T-cell (primary cell): ENCODE measurements around the gene NPAS3. TPM values are rescaled to one million over a fixed set of nuclear protein-coding genes. Genes with fewer than 3 reads are reported as not detected.

ENCODE experiments used
- ATAC-seq, 4 experiments: fragments of 200-7000 bp in 3 of 4; fragments of 150-1000 bp in 1 of 4; cut with Tn5 transposase; replicated peaks in 1 of 4; 1 replicate in 3 of 4; 2 replicates in 1 of 4; pipeline ENCODE4 v1.10.0; 2021; ENCODE audit warnings: moderate library complexity in 3 of 4, mild to moderate bottlenecking in 2 of 4, moderate number of reproducible peaks in 1 of 4
- CTCF ChIA-PET, 2 donors: fragments of 300-600 bp; sonication (Branson Sonifier 250); formaldehyde crosslinking; loops; one replicate each; lab custom pipeline; 2022; ENCODE audit warnings: antibody characterized with exemption in 2 of 2; lab: Charles Lee
- POLR2A ChIA-PET, 2 donors: fragments of 300-600 bp; sonication (Branson Sonifier 250); formaldehyde crosslinking; loops; one replicate each; lab custom pipeline; 2022; ENCODE audit warnings: antibody characterized with exemption in 2 of 2; lab: Charles Lee
- DNase-seq, 35 experiments: peaks; one replicate each; pipeline versions ENCODE4 v3.0.0 to v3.0.0-alpha.2; 2013 to 2023
- H3K27ac ChIP-seq: one replicate; pipeline ENCODE4 v1.5.1; 2013; ENCODE audit warnings: low read length
- H3K27me3 ChIP-seq, 2 experiments: replicated peaks in 1 of 2; 1 replicate in 1 of 2; 2 replicates in 1 of 2; pipeline versions ENCODE4 v1.6.1 to v1.7.0; 2013; ENCODE audit warnings: low read length in 1 of 2, mixed read lengths in 1 of 2; ENCODE audit not compliant: control insufficient read depth in 2 of 2, insufficient read depth in 2 of 2; ENCODE audit errors: extremely low read depth in 1 of 2
- H3K36me3 ChIP-seq, 2 donors: 1 replicate in 1 of 2; 2 replicates in 1 of 2; pipeline versions ENCODE4 v1.6.1 to v1.7.0; 2013; ENCODE audit warnings: low read length in 1 of 2; ENCODE audit not compliant: control insufficient read depth in 2 of 2, insufficient read depth in 1 of 2; ENCODE audit errors: extremely low read depth in 1 of 2
- H3K4me1 ChIP-seq, 2 experiments: 1 replicate in 1 of 2; 2 replicates in 1 of 2; pipeline versions ENCODE4 v1.6.1 to v1.7.0; 2013; ENCODE audit warnings: low read length in 2 of 2, mixed read lengths in 1 of 2; ENCODE audit not compliant: insufficient read depth in 2 of 2, control insufficient read depth in 1 of 2; ENCODE audit errors: extremely low read depth in 1 of 2
- H3K4me3 ChIP-seq, 2 donors: 1 replicate in 1 of 2; 2 replicates in 1 of 2; pipeline versions ENCODE4 v1.5.1 to v1.7.0; 2013; ENCODE audit warnings: mild to moderate bottlenecking in 2 of 2, low read length in 1 of 2, moderate library complexity in 1 of 2; ENCODE audit not compliant: control insufficient read depth in 1 of 2; ENCODE audit errors: extremely low read depth in 1 of 2
- H3K9me3 ChIP-seq: 2 replicates; pipeline ENCODE4 v1.7.0; 2013
- H3K27ac Mint-ChIP-seq, 2 donors: one replicate each; pipeline ENCODE4 v1.8.0; 2020 to 2021; ENCODE audit warnings: mild to moderate bottlenecking in 2 of 2, mixed read lengths in 2 of 2
- H3K27me3 Mint-ChIP-seq, 2 donors: one replicate each; pipeline ENCODE4 v1.8.0; 2021 to 2022; ENCODE audit warnings: mixed read lengths in 2 of 2
- H3K36me3 Mint-ChIP-seq: one replicate; pipeline ENCODE4 v1.8.0; 2021; ENCODE audit warnings: mixed read lengths
- H3K4me1 Mint-ChIP-seq, 3 donors: one replicate each; pipeline ENCODE4 v1.8.0; 2020 to 2022; ENCODE audit warnings: mixed read lengths in 3 of 3, mild to moderate bottlenecking in 1 of 3
- H3K4me3 Mint-ChIP-seq, 3 donors: one replicate each; pipeline ENCODE4 v1.8.0; 2020 to 2022; ENCODE audit warnings: mild to moderate bottlenecking in 3 of 3, mixed read lengths in 3 of 3, moderate library complexity in 3 of 3
- H3K9me3 Mint-ChIP-seq, 3 donors: one replicate each; pipeline ENCODE4 v1.8.0; 2020 to 2022; ENCODE audit warnings: mixed read lengths in 3 of 3
- WGBS: methylation state at CpG from one replicate; pipeline ENCODE4 v1.1.5; 2013; ENCODE audit warnings: missing lambda C conversion rate; ENCODE audit not compliant: insufficient coverage; 5-methylcytosine and 5-hydroxymethylcytosine counted together
- total RNA-seq, 35 experiments: library from RNA in 6 of 35; stranded (reverse) in 6 of 35; fragments of 120-200 nt in 1 of 35; gene quantifications; one replicate each; pipeline versions ENCODE4 v1.2.1 to v1.2.4 and lab custom pipeline; 2013 to 2026

NPAS3 gene
- total RNA-seq, 5 donors from 2014 or later (not counting 1 experiment from before 2014, with no cell fraction given): 0.10 TPM; not detected in 4

DNA sequence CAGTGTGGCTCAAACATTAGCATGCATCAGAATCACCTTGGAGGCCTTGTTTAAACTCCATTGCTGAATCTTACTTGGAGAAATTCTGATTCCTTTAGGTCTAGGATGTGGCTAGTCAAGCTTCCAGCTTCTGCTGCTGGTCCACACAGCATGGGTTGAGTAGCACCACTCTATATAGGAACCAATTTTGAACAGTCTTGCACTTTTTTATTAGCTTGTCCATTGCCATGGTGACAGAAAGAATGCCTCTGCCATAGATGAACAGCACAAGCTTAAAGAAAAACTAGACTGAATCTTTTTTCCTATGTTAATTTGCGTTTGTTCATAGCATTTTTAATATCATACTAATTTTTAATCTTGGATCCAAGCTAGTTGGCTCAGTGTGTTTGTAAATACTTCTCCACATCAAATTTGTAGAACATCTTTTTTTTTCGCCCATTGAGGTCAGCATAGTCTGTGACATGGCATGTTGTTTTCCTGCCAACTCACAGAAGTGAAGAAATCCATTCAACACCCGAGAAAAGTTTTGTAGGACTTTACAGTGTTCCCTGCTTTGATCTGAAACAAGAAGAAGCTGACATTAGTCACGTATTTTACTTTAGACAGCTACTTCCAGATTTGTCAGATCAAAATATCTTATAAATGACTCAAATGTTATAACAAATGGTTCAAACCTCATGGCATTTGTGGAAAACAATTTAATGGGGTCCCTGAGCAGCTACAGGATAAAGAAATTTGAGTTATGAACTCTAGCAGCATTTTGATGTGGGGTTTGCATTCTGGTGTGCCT is 573.4 kb downstream of the NPAS3 start:
- H3K36me3 ChIP-seq: no peaks in the 10 kb centered on the region
- DNase-seq (no peak), ATAC-seq (no peak)
- no peaks in the 10 kb centered on the region for H3K27me3 ChIP-seq
- H3K4me1 ChIP-seq: no peaks in the 10 kb centered on the region
- H3K9me3 ChIP-seq: no peaks in the 10 kb centered on the region
- H3K4me1 Mint-ChIP-seq: no peaks in the 10 kb centered on the region
- H3K27me3 Mint-ChIP-seq: peaks cover 3% of the 10 kb centered on the region in 2 donors
- no peak overlapping the region for H3K4me3 ChIP-seq
- 63% methylated on average over 1 of the region's 4 CpGs for WGBS
- no peak overlapping the region for H3K4me3 Mint-ChIP-seq
- ChIA-PET POLR2A (no interaction called here), CTCF (no interaction called here)
- H3K27ac Mint-ChIP-seq: no peak overlapping the region
- H3K36me3 Mint-ChIP-seq: no peaks in the 10 kb centered on the region
- peaks cover 0 to 6% (median 0%) of the 10 kb centered on the region in 3 donors for H3K9me3 Mint-ChIP-seq
- no peak overlapping the region for H3K27ac ChIP-seq

DNA sequence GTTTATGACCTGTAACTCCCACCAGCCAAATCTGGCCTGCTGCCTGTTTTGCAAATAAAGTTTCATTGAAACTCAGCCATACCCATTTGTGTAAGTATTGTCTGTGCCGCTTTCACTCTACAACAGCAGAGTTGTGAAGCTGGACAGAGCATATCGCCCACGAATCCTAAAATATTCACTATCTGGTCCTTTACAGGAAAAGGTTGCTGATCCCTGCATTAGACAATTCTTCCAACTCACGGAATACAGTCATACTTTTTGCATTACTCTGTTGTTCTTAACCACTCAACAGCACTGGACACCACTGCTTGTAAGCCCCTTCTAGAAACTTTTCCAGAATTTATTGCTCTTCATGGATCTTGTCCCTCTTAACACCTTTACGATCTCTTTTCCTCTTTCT is 576.8 kb downstream of the NPAS3 start:
- no peaks in the 10 kb centered on the region for H3K36me3 ChIP-seq
- H3K27ac ChIP-seq: no peak overlapping the region
- no peaks in the 10 kb centered on the region for H3K4me1 ChIP-seq
- no peaks in the 10 kb centered on the region for H3K9me3 ChIP-seq
- Mint-ChIP-seq H3K4me3 (no peak overlapping the region), H3K4me1 (no peaks in the 10 kb centered on the region), H3K36me3 (no peaks in the 10 kb centered on the region), H3K27me3 (peaks cover 3% of the 10 kb centered on the region in 2 donors), H3K9me3 (peaks cover 0 to 3% (median 0%) of the 10 kb centered on the region in 3 donors), H3K27ac (no peak overlapping the region)
- POLR2A ChIA-PET: no interaction called here
- ATAC-seq: no peak
- H3K27me3 ChIP-seq: no peaks in the 10 kb centered on the region
- DNase-seq: no peak
- WGBS: 78% methylated on average over 4 of the region's 5 CpGs
- CTCF ChIA-PET: no interaction called here
- H3K4me3 ChIP-seq: no peak overlapping the region

GRCh38 chr14:33515899-33516298 is 577.2 kb downstream of the NPAS3 start:
- ATAC-seq: no peak
- H3K4me1 Mint-ChIP-seq: no peaks in the 10 kb centered on the region
- H3K27ac Mint-ChIP-seq: no peak overlapping the region
- H3K27ac ChIP-seq: no peak overlapping the region
- no peak overlapping the region for H3K4me3 Mint-ChIP-seq
- peaks cover 0 to 3% (median 0%) of the 10 kb centered on the region in 3 donors for H3K9me3 Mint-ChIP-seq
- ChIA-PET CTCF (no interaction called here), POLR2A (no interaction called here)
- H3K9me3 ChIP-seq: no peaks in the 10 kb centered on the region
- no peak overlapping the region for H3K4me3 ChIP-seq
- DNase-seq: no peak
- H3K36me3 ChIP-seq: no peaks in the 10 kb centered on the region
- H3K27me3 ChIP-seq: no peaks in the 10 kb centered on the region
- WGBS: no CpG with 5 or more reads among the region's 3 CpGs
- peaks cover 3% of the 10 kb centered on the region in 2 donors for H3K27me3 Mint-ChIP-seq
- H3K36me3 Mint-ChIP-seq: no peaks in the 10 kb centered on the region
- no peaks in the 10 kb centered on the region for H3K4me1 ChIP-seq

- ChIA-PET POLR2A (no interaction called here), CTCF (no interaction called here)
- DNase-seq (no peak), ATAC-seq (no peak)
- Mint-ChIP-seq H3K4me1 (no peaks in the 10 kb centered on the region), H3K4me3 (no peak overlapping the region), H3K36me3 (no peaks in the 10 kb centered on the region), H3K27me3 (peaks cover 3% of the 10 kb centered on the region in 2 donors), H3K27ac (no peak overlapping the region), H3K9me3 (peaks cover 0 to 3% (median 0%) of the 10 kb centered on the region in 3 donors)
- no peaks in the 10 kb centered on the region for H3K9me3 ChIP-seq
- H3K27me3 ChIP-seq: no peaks in the 10 kb centered on the region
- no peaks in the 10 kb centered on the region for H3K4me1 ChIP-seq
- WGBS: 81% methylated on average over 3 of the region's 5 CpGs
- H3K36me3 ChIP-seq: no peaks in the 10 kb centered on the region
- H3K27ac ChIP-seq: no peak overlapping the region
- H3K4me3 ChIP-seq: no peak overlapping the region
These were observed 578.3 kb downstream of the NPAS3 start for GRCh38 chr14:33516898-33517436.

- H3K4me3 ChIP-seq: no peak overlapping the region
- Mint-ChIP-seq H3K4me3 (no peak overlapping the region), H3K9me3 (peaks cover 0 to 7% (median 0%) of the 10 kb centered on the region in 3 donors), H3K27ac (no peak overlapping the region), H3K4me1 (no peaks in the 10 kb centered on the region), H3K27me3 (peaks cover 0 to 4% of the 10 kb centered on the region in 2 donors), H3K36me3 (no peaks in the 10 kb centered on the region)
- CTCF ChIA-PET: interaction anchor here in 1 of 2 donors (0.5 kb wide), 1 partner anchor 175 kb away, joined by 14 read pairs; no protein-coding TSS in a partner anchor
- H3K9me3 ChIP-seq: no peaks in the 10 kb centered on the region
- WGBS: 63% methylated on average over 1 of the region's 2 CpGs
- no peaks in the 10 kb centered on the region for H3K27me3 ChIP-seq
- POLR2A ChIA-PET: no interaction called here
- no peak for ATAC-seq
- no peak for DNase-seq
- H3K36me3 ChIP-seq: no peaks in the 10 kb centered on the region
- H3K4me1 ChIP-seq: no peaks in the 10 kb centered on the region
- no peak overlapping the region for H3K27ac ChIP-seq
These were observed 582.5 kb downstream of the NPAS3 start for GRCh38 chr14:33521192-33521591.

GRCh38 chr14:33524244-33524643 is 585.6 kb downstream of the NPAS3 start:
- H3K27ac Mint-ChIP-seq: no peak overlapping the region
- DNase-seq: no peak
- no peaks in the 10 kb centered on the region for H3K36me3 ChIP-seq
- no peak overlapping the region for H3K27ac ChIP-seq
- H3K36me3 Mint-ChIP-seq: no peaks in the 10 kb centered on the region
- ChIA-PET POLR2A (no interaction called here), CTCF (no interaction called here)
- no peaks in the 10 kb centered on the region for H3K27me3 ChIP-seq
- no peaks in the 10 kb centered on the region for H3K9me3 ChIP-seq
- WGBS: no CpG with 5 or more reads among the region's 1 CpG
- H3K9me3 Mint-ChIP-seq: peaks cover 0 to 7% (median 0%) of the 10 kb centered on the region in 3 donors
- H3K27me3 Mint-ChIP-seq: peaks cover 0 to 4% of the 10 kb centered on the region in 2 donors
- H3K4me1 ChIP-seq: no peaks in the 10 kb centered on the region
- no peak for ATAC-seq
- H3K4me1 Mint-ChIP-seq: no peaks in the 10 kb centered on the region
- H3K4me3 Mint-ChIP-seq: no peak overlapping the region
- H3K4me3 ChIP-seq: no peak overlapping the region
